Smooth muscle cell (in vitro differentiated cells): Measurements from ENCODE around the gene FGF14. TPM values are rescaled to one million over a fixed set of nuclear protein-coding genes. Genes with fewer than 3 reads are reported as not detected.

ENCODE experiments used
- DNase-seq: peaks from one replicate; lab custom pipeline; 2025; ENCODE audit not compliant: unreplicated experiment; lab: John Stamatoyannopoulos, UW
- H2AFZ ChIP-seq: fragments of 200-600 bp; sonication (generic); 2 replicates; pipeline ENCODE4 v1.6.0; 2016; ENCODE audit warnings: antibody characterized with exemption, low read depth, mild to moderate bottlenecking
- H3F3A ChIP-seq: fragments of 200-600 bp; sonication (generic); 2 replicates; pipeline ENCODE4 v1.6.0; 2017; ENCODE audit warnings: antibody characterized with exemption, low read depth
- H3K27ac ChIP-seq: fragments of 200-600 bp; sonication (generic); 2 replicates; pipeline ENCODE4 v1.5.1; 2016; ENCODE audit warnings: low read depth, mild to moderate bottlenecking
- H3K27me3 ChIP-seq: fragments of 200-600 bp; sonication (generic); 2 replicates; pipeline ENCODE4 v1.6.1; 2016; ENCODE audit warnings: low read depth, mild to moderate bottlenecking
- H3K36me3 ChIP-seq: fragments of 200-600 bp; sonication (generic); 2 replicates; pipeline ENCODE4 v1.5.1; 2016; ENCODE audit warnings: low read depth
- H3K4me1 ChIP-seq: fragments of 200-600 bp; sonication (generic); 2 replicates; pipeline ENCODE4 v1.5.1; 2016; ENCODE audit warnings: low read depth
- H3K4me2 ChIP-seq: fragments of 200-600 bp; sonication (generic); 2 replicates; pipeline ENCODE4 v1.6.0; 2016; ENCODE audit warnings: mild to moderate bottlenecking
- H3K4me3 ChIP-seq: fragments of 200-600 bp; sonication (generic); 2 replicates; pipeline ENCODE4 v1.5.1; 2016; ENCODE audit warnings: mild to moderate bottlenecking
- H3K79me2 ChIP-seq: fragments of 200-600 bp; sonication (generic); 2 replicates; pipeline ENCODE4 v1.6.0; 2016; ENCODE audit warnings: low read depth, mild to moderate bottlenecking
- H3K9ac ChIP-seq: fragments of 200-600 bp; sonication (generic); 2 replicates; pipeline ENCODE4 v1.6.0; 2016; ENCODE audit warnings: low read depth
- H3K9me3 ChIP-seq: fragments of 200-600 bp; sonication (generic); replicated peaks from 2 replicates; pipeline ENCODE4 v1.5.1; 2016; ENCODE audit warnings: low read depth
- H4K20me1 ChIP-seq: fragments of 200-600 bp; sonication (generic); 2 replicates; pipeline ENCODE4 v1.6.0; 2016; ENCODE audit warnings: low read depth
- CTCF ChIP-seq: fragments of 200-600 bp; sonication (generic); IDR thresholded peaks from 2 replicates; pipeline ENCODE4 v1.5.1; 2017; ENCODE audit warnings: borderline replicate concordance, mild to moderate bottlenecking, antibody characterized with exemption; ENCODE audit not compliant: insufficient read depth, poor library complexity, severe bottlenecking
- WGBS: methylation state at CpG from one replicate; pipeline ENCODE4 v1.1.7; 2016; ENCODE audit warnings: low lambda C conversion rate; 5-methylcytosine and 5-hydroxymethylcytosine counted together
- polyA plus RNA-seq: library from polyadenylated mRNA; unstranded; fragments of >200 nt; fragmentation: Nextera tagmentation; extraction: Ambion mirVana; gene quantifications from 2 replicates; pipeline ENCODE4 v1.2.1, GENCODE V29; 2016
- total RNA-seq: library from RNA; depleted of rRNA; stranded (reverse); fragments of >200 nt; gene quantifications from 2 replicates; pipeline ENCODE4 v1.2.3, GENCODE V29; 2014

FGF14 gene
- total and polyA plus RNA-seq, 2 experiments from 2014 or later, result 0.23 TPM; not detected in 1

- no peaks in the 10 kb centered on the region for H4K20me1 ChIP-seq
- H3K27me3 ChIP-seq, result no peaks in the 10 kb centered on the region
- TF ChIP-seq CTCF, result peak; percentile 56
- DNase-seq, result no peak
- no peaks in the 10 kb centered on the region for H3K4me1 ChIP-seq
- no peaks in the 10 kb centered on the region for H3F3A ChIP-seq
- no peaks in the 10 kb centered on the region for H3K79me2 ChIP-seq
- no peaks in the 10 kb centered on the region for H3K36me3 ChIP-seq
- H3K4me3 ChIP-seq, result no peak overlapping the region
- H2AFZ ChIP-seq, result no peak overlapping the region
- H3K27ac ChIP-seq, result no peak overlapping the region
- no peak overlapping the region for H3K9ac ChIP-seq
- no peak overlapping the region for H3K4me2 ChIP-seq
- H3K9me3 ChIP-seq, result no peaks in the 10 kb centered on the region
- WGBS, result 20% methylated on average over 1 of the region's 1 CpG
Measured at GRCh38 chr13:101757446-101758039, 644.3 kb downstream of the FGF14 start.

DNA sequence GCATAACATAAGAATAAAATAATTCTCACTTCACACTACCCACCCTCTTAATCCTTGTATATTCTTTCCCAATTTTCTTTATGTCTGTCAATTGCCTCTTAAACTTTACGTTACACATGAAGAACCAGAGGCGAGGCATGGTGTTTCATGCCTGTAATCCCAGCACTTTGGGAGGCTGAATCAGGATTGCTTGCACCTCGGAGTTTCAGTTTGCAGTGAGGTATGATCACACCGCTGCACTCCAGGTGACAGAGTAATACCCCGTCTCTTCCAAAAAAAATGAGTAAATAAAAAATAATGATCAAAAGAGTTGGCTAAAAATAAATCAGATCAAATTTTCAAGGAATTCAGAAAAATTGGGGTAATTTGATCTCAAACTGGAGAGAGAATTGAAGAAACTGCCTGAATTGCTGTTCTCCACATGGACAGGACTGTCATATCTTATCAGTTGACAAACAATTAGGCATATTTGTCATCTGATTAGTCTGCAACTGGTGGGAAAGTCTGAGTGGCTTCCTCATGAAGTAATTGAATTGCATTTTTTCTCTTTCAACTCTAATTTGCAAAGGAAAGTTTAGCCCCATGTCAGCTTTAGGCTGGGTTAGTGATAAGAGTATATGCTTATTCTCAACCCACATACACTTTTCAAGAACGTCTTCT lies 646.5 kb downstream of the FGF14 start:
- Histone ChIP-seq H3K27ac (no peak overlapping the region), H3K4me3 (no peak overlapping the region), H3K9ac (no peak overlapping the region), H3K27me3 (no peaks in the 10 kb centered on the region), H3K4me1 (no peaks in the 10 kb centered on the region), H3K79me2 (no peaks in the 10 kb centered on the region), H3F3A (no peaks in the 10 kb centered on the region), H4K20me1 (no peaks in the 10 kb centered on the region), H3K9me3 (no peaks in the 10 kb centered on the region), H3K36me3 (no peaks in the 10 kb centered on the region), H3K4me2 (peak overlapping the region; percentile 6), H2AFZ (no peak overlapping the region)
- no peak for DNase-seq
- TF ChIP-seq CTCF, result no peak
- 40% methylated on average over 6 of the region's 6 CpGs for WGBS

- WGBS, result 99% methylated on average over 3 of the region's 3 CpGs
- Histone ChIP-seq H3K9ac (no peak overlapping the region), H4K20me1 (no peaks in the 10 kb centered on the region), H3K36me3 (no peaks in the 10 kb centered on the region), H3K27me3 (no peaks in the 10 kb centered on the region), H3K4me2 (no peak overlapping the region), H3K4me3 (no peak overlapping the region), H3K4me1 (no peaks in the 10 kb centered on the region), H3K27ac (no peak overlapping the region), H3K79me2 (no peaks in the 10 kb centered on the region), H3F3A (no peaks in the 10 kb centered on the region), H3K9me3 (no peaks in the 10 kb centered on the region), H2AFZ (no peak overlapping the region)
- TF ChIP-seq CTCF, result no peak
- no peak for DNase-seq
Measured at GRCh38 chr13:101752432-101752831, 649.4 kb downstream of the FGF14 start.

GRCh38 chr13:101751488-101751887 lies 650.4 kb downstream of the FGF14 start:
- TF ChIP-seq CTCF, result no peak
- Histone ChIP-seq H3K9me3 (no peaks in the 10 kb centered on the region), H4K20me1 (no peaks in the 10 kb centered on the region), H3K4me2 (peak overlapping the region; percentile 25), H3K4me3 (no peak overlapping the region), H3K36me3 (no peaks in the 10 kb centered on the region), H3K27me3 (no peaks in the 10 kb centered on the region), H2AFZ (no peak overlapping the region), H3K79me2 (no peaks in the 10 kb centered on the region), H3F3A (no peaks in the 10 kb centered on the region), H3K4me1 (no peaks in the 10 kb centered on the region), H3K9ac (no peak overlapping the region), H3K27ac (no peak overlapping the region)
- WGBS, result 6% methylated on average over 3 of the region's 3 CpGs
- no peak for DNase-seq
